Measurements from ENCODE around the gene RAP1GAP2.

Gene RAP1GAP2

GRCh38 chr17:2911035-2911754 is 115.0 kb downstream of the RAP1GAP2 start:
- DNase-seq (ENCODE audit: low read depth, low spot score), result no peak

- no peak for DNase-seq (ENCODE audit: low read depth, low spot score)
These were observed 115.5 kb downstream of the RAP1GAP2 start for GRCh38 chr17:2911755-2912111.

- DNase-seq (ENCODE audit: low read depth, low spot score), result no peak
These were observed 116.5 kb downstream of the RAP1GAP2 start for GRCh38 chr17:2912754-2913153.

- no peak for DNase-seq (ENCODE audit: low read depth, low spot score)
These were observed 120.2 kb downstream of the RAP1GAP2 start for GRCh38 chr17:2916461-2916860.

- DNase-seq (ENCODE audit: low read depth, low spot score), result no peak
These were observed 125.2 kb downstream of the RAP1GAP2 start for GRCh38 chr17:2921443-2921842.

- DNase-seq (ENCODE audit: low read depth, low spot score), result no peak
These were observed 128.0 kb downstream of the RAP1GAP2 start for GRCh38 chr17:2924211-2924610.

GRCh38 chr17:2925011-2925410 is 128.8 kb downstream of the RAP1GAP2 start:
- DNase-seq (ENCODE audit: low read depth, low spot score), result no peak

- DNase-seq (ENCODE audit: low read depth, low spot score), result no peak
These were observed 129.9 kb downstream of the RAP1GAP2 start for GRCh38 chr17:2926019-2926650.

GRCh38 chr17:2928294-2928890 is 132.2 kb downstream of the RAP1GAP2 start:
- DNase-seq (ENCODE audit: low read depth, low spot score), result no peak

GRCh38 chr17:2929881-2930533 is 133.8 kb downstream of the RAP1GAP2 start:
- no peak for DNase-seq (ENCODE audit: low read depth, low spot score)

- DNase-seq (ENCODE audit: low read depth, low spot score), result no peak
These were observed 135.6 kb downstream of the RAP1GAP2 start for GRCh38 chr17:2931876-2932275.

GRCh38 chr17:2932946-2933345 is 136.7 kb downstream of the RAP1GAP2 start:
- no peak for DNase-seq (ENCODE audit: low read depth, low spot score)

GRCh38 chr17:2933606-2934005 is 137.4 kb downstream of the RAP1GAP2 start:
- DNase-seq (ENCODE audit: low read depth, low spot score), result no peak

GRCh38 chr17:2935632-2936031 is 139.4 kb downstream of the RAP1GAP2 start:
- DNase-seq (ENCODE audit: low read depth, low spot score), result no peak

GRCh38 chr17:2936351-2936750 is 140.1 kb downstream of the RAP1GAP2 start:
- no peak for DNase-seq (ENCODE audit: low read depth, low spot score)

- DNase-seq (ENCODE audit: low read depth, low spot score), result no peak
These were observed 140.6 kb downstream of the RAP1GAP2 start for GRCh38 chr17:2936771-2937321.

GRCh38 chr17:2937331-2938003 is 141.2 kb downstream of the RAP1GAP2 start:
- DNase-seq (ENCODE audit: low read depth, low spot score), result no peak

GRCh38 chr17:2939714-2940351 is 143.6 kb downstream of the RAP1GAP2 start:
- DNase-seq (ENCODE audit: low read depth, low spot score), result no peak

GRCh38 chr17:2940352-2940751 is 144.1 kb downstream of the RAP1GAP2 start:
- DNase-seq (ENCODE audit: low read depth, low spot score), result no peak

GRCh38 chr17:2943981-2944380 is 147.7 kb downstream of the RAP1GAP2 start:
- no peak for DNase-seq (ENCODE audit: low read depth, low spot score)

GRCh38 chr17:2945299-2945698 is 149.1 kb downstream of the RAP1GAP2 start:
- DNase-seq (ENCODE audit: low read depth, low spot score), result no peak
